Stimulated activated CD4-positive, alpha-beta T cell treated with anti-CD3 and anti-CD28 coated beads, TNF-alpha, amount 100 ng/mL, for 48 hours (primary cell): ENCODE measurements around the gene MOXD1.

Source experiments
- DNase-seq, 3 donors: peaks; one replicate each; pipeline ENCODE4 v3.0.0-alpha.2; 2020; ENCODE audit warnings: low read depth in 3 of 3

The MOXD1 gene

GRCh38 chr6:132399376-132400074 lies 1.8 kb downstream of the MOXD1 start:
- no peak for DNase-seq

- no peak for DNase-seq
Measured at GRCh38 chr6:132395015-132395597, 6.2 kb downstream of the MOXD1 start.

- no peak for DNase-seq
Measured at GRCh38 chr6:132392792-132393191, 8.5 kb downstream of the MOXD1 start.

- no peak for DNase-seq
Measured at GRCh38 chr6:132392270-132392646, 9.0 kb downstream of the MOXD1 start.

GRCh38 chr6:132391391-132392269 lies 9.6 kb downstream of the MOXD1 start:
- no peak for DNase-seq

GRCh38 chr6:132390451-132390850 lies 10.8 kb downstream of the MOXD1 start:
- DNase-seq: no peak

GRCh38 chr6:132390017-132390416 lies 11.3 kb downstream of the MOXD1 start:
- DNase-seq: no peak

GRCh38 chr6:132388291-132388690 lies 13.0 kb downstream of the MOXD1 start:
- DNase-seq: no peak

GRCh38 chr6:132382630-132383175 lies 18.6 kb downstream of the MOXD1 start:
- DNase-seq: no peak

- DNase-seq: no peak
Measured at GRCh38 chr6:132381381-132381780, 19.9 kb downstream of the MOXD1 start.

- DNase-seq: no peak
Measured at GRCh38 chr6:132380358-132381029, 20.8 kb downstream of the MOXD1 start.

- no peak for DNase-seq
Measured at GRCh38 chr6:132369526-132369925, 31.7 kb downstream of the MOXD1 start.

GRCh38 chr6:132368916-132369481 lies 32.3 kb downstream of the MOXD1 start:
- DNase-seq: no peak

- DNase-seq: no peak
Measured at GRCh38 chr6:132365281-132365907, 35.9 kb downstream of the MOXD1 start.

GRCh38 chr6:132364306-132365074 lies 36.8 kb downstream of the MOXD1 start:
- DNase-seq: no peak

GRCh38 chr6:132362442-132363185 lies 38.7 kb downstream of the MOXD1 start:
- DNase-seq: no peak

- no peak for DNase-seq
Measured at GRCh38 chr6:132361101-132361500, 40.2 kb downstream of the MOXD1 start.

- no peak for DNase-seq
Measured at GRCh38 chr6:132359886-132360285, 41.4 kb downstream of the MOXD1 start.

- no peak for DNase-seq
Measured at GRCh38 chr6:132357120-132357519, 44.2 kb downstream of the MOXD1 start.
